ENCODE measurements around the gene MCM7.
"Not testable (repeated sequence)": the region's sequence is repeated elsewhere in the genome, so short reads cannot be mapped to it uniquely, and the experiment has no call there.

Gene MCM7

DNA sequence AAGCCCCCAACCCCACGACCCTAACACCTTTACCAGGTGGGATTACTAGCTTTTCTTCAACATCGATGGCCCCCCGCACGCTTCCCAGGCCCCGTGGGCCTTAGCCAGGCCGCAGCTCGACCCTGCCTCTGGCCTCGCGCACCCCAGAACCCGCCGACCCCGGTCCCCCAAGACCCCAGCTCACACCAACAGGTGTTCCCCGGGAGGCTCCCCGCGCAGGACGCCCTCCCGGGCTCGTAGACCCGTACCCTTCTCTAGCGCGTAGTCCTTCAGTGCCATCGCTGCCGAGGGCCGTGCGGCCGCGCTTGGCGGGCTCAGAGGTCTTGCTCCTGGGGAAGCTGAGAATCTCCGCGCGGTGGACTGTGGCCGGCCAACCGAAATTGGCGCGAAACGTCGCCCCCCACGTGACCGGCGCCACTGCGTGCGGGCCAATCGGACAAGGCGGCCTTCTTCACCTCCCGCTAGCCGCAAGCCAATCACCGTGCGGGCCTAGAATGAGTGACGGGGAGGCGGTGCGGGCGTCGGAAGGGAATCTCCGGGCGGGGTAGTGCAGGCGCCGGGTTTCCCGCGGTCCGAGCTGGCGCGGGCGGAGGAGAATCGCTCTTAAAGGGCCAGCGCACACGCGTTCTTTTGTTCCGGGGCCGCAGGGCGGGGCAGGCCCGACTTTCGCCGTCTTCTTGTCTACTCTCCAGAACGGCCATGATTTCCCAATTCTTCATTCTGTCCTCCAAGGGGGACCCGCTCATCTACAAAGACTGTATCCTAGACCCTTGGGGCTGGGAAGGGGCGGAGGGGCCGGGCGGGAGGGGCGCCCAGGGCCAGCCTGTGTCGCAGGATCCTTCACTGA lies at the start of gene MCM7, which contains the start of gene AP4M1:
TSS of gene MCM7 (minus strand) at position 382 of the 847 bp plus-strand sequence. CDS start at position 279, 103 bp downstream.
TSS of gene AP4M1 (plus strand) at position 628 of the 847 bp plus-strand sequence. CDS start at position 700, 72 bp downstream.
- DNase-seq = peak; percentile 98

DNA sequence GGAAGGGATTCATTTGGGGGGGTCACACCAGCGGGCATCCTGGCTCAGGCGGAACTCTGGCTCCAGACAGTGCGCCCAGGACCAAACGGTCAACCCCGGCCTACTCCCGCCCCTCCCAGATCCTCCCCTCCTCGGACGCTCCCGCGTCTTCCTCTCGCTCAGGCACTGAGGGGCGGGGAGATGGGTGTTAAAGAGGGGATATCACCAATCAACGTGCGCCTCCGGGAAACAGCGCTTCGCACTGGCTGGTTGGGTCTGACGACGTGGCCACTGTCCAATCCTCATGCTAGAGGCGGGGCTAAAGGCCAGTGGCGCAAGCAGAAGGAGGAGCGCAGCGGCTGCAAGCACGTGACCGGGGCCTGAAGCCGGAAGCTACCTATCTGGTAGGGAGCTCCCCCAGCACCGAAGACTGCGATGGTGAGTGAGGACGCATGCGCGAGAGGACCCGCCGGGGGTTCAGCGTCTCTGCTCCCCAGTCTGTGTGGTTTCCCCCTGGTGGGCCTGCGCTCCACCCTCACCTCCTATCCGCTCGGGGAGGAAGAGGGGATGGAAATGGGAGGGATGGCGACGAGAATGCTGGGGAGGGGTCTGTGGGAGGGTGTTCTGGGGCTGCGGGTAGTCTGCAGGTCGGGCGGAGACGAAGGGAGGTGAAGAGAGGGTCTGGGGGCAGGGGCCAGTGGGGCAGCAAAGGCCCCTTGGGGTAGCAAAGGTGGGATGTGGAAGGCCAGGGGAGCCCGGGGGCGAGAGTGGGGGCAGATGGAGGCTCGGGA lies 47.5 kb upstream of the MCM7 start, which contains the start of gene LAMTOR4:
TSS of gene LAMTOR4 (plus strand) at position 360 of the 770 bp plus-strand sequence. CDS start at position 415, 55 bp downstream.
- peak; percentile 98 to 99 for DNase-seq

- no peak for DNase-seq
Observed at GRCh38 chr7:100148225-100148558, 47.0 kb upstream of the MCM7 start.

- DNase-seq = no peak
Observed at GRCh38 chr7:100147278-100147677, 46.1 kb upstream of the MCM7 start.

GRCh38 chr7:100146350-100146749 lies 45.2 kb upstream of the MCM7 start:
- not testable (repeated sequence) for DNase-seq

GRCh38 chr7:100142461-100142860 lies 41.3 kb upstream of the MCM7 start:
- DNase-seq = no peak

- no peak for DNase-seq
Observed at GRCh38 chr7:100141555-100141949, 40.4 kb upstream of the MCM7 start.

DNA sequence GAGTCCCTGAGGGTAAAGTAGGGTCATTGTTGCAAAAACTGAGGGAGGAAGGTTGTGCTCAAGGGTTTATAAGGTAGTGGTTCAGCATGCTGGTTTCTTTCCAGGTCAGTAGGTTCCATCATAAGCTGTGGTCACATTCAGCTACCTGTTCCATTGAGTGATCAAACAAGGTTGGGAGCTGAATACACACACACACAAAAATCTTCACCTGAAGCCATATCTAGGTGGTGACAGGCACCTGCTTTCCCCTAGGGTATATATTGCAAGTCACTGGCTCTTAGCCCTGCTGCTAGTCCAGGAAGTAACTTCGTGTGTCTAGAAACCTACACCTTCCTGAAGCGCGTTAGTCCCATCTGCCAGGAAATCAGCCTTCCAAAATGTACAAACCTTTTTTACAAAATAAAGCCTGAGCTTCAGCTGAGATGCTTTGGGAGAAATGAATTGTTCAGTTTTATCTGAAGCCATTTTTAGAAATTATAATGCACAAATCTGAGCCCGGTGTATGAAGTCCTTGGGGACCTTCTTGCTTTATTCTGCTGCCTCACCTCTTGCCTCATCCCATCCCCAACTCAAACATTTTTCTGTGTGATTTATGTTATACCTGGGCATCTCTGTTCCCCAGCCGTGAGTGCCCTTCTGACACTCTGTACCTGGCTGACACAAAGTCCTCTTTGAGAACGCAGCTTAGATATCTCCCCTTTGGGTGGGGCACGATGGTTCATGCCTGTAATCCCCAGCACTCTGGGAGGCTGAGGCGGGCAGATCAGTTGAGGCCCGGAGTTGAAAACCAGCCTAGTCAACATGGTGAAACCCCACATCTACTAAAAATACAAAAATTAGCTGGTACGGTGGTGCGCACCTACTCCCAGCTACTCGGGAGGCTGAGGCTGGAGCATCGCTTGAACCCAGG lies 36.9 kb upstream of the MCM7 start:
- no peak for DNase-seq

DNA sequence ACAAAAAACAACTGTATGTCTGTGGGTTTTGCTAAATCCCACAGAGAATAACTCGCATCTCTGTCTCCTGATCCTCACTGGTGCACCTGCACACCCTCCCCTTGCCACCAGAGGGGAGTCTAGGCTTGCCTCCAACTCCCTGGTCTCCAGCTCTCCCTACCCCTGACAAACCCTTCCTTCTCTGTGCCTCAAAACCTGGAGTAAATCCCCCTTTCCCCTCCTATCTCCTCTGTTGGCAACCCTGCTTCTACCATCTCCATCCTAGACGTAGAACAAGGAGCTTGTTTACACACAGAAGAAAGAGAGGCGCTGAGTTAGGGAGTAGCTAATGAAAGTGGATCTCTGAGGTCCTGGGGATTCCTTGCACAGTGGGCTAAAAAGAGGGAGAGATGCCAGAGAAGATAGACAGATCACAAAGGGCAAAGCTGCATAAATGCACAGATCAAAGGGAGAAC lies 31.5 kb upstream of the MCM7 start:
- peak; percentile 70 to 74 for DNase-seq

DNA sequence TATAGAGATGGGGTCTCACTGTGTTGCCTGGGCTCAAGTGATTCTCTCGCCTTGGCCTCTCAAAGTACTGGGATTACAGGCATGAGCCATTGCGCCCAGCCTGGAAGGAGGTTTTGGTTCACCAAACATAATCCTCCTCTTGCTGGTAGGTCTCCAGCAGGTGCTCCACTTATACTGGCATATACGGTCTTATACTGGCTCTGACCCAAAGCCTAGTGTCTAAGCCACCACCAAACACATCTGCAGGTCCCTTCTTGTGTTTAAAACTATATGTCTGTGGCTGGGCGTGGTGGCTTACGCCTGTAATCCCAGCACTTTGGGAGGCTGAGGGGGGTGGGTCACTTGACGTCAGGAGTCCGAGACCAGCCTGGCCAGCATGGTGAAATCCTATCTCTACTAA lies 30.9 kb upstream of the MCM7 start:
- no peak for DNase-seq

- DNase-seq = peak; percentile 90 to 93
Observed at GRCh38 chr7:100130608-100131453, 29.6 kb upstream of the MCM7 start.

GRCh38 chr7:100130220-100130607 lies 29.0 kb upstream of the MCM7 start:
- DNase-seq = not testable (repeated sequence)

GRCh38 chr7:100128637-100128963 lies 27.4 kb upstream of the MCM7 start:
- DNase-seq = no peak

DNA sequence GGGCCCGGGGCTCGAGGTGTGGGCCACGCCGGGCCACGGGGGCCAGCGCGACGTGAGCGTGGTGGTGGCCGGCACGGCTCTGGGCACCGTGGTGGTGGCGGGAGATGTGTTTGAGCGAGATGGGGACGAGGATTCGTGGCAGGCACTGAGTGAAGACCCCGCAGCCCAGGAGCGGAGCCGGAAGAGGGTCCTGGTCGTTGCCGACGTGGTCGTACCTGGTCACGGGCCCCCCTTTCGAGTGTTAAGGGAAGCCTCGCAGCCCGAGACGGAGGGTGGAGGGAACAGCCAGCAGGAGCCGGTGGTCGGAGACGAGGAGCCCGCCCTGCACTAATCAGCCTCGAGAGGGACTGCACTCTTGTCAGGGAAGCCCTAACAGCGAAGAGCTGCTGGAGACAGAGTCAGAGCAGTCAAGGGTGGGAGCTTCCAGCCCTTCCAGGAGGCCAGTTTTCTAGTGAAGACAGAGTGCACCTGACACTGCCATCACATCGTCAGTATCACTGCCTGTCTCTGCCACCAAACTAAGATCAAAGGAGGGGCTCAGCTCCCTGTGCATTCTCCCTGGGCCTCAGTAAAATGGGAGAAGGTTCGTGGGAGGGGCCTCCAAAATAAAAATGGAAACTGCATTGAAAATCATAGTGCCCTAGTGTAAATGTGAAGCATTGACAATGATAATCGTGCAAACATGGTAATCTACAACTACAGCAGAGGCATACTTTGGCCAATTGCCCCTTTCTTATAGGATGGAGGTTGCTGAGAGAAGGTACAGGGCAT lies 26.9 kb upstream of the MCM7 start:
- DNase-seq = peak; percentile 34 to 36

DNA sequence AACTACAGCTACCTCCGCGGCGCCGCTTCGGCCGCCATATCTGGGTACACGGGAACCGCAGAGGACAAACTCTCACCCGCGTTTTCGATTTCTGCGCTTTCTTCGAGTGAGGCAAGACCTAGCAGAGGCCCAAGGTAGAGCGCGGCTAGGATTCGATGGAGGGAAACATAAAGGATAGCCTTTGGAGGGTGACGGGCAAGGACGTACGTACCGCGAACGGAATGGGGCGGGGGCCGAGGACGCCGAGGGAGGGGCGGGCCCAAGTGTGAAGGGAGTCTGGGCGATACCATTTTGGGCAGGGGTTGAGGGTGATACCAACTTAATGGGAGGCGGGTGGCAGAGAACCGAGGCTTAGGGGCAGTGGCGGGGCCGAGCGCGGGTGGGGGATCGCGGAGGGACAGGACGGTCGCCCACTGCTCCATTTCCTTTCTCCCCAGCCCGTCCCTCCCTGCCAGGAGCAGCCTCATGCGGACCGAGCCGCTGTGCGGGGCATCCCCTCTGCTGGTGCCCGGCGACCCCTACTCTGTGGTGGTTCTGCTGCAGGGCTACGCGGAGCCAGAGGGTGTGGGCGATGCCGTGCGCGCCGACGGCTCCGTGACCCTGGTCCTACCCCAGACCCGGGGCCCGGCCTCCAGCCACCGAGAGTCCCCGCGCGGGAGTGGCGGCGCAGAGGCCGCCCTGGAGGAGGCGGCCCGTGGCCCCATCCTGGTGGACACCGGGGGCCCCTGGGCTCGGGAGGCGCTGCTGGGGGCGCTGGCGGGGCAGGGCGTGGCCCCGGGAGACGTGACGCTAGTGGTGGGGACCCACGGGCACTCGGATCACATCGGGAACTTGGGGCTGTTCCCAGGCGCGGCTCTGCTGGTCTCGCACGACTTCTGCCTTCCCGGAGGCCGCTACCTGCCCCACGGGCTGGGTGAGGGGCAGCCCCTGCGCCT lies 26.0 kb upstream of the MCM7 start, which contains the start of gene MBLAC1:
TSS of gene MBLAC1 (plus strand) at position 37 of the 935 bp plus-strand sequence. CDS start at position 466, 429 bp downstream.
- DNase-seq = peak; percentile 92 to 94

DNA sequence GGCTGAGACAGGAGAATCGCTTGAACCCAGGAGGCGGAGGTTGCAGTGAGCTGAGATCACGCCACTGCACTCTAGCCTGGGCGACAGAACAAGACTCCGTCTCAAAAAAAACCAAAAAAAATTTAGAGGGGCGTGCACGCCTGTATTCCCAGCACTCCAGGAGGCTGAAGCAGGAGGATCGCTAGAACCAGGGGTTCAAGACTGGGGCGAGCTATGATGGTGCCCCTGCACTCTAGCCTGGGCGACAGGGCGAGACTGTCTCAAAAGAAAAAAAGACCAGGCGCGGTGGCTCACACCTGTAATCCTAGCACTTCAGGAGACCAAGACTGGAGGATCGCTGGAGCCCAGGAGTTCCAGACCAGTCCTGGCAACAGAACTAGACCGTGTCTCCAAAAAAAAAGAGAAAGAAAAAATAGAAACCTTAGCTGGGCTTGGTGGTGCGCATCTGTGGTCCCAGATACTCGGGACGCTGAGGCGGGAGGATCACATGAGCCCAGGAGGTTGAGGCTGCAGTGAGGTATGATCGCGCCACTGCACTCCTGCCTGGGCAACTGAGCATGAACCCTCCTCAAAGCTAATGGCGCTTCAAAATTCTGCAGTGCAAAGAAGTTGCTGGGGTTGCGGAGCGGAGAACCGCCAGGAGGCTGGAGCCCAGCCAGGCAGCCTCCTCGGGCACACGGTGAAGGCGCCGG lies 25.2 kb upstream of the MCM7 start:
- no peak for DNase-seq

GRCh38 chr7:100124301-100125230 lies 23.4 kb upstream of the MCM7 start:
- no peak for DNase-seq

GRCh38 chr7:100122568-100122967 lies 21.4 kb upstream of the MCM7 start:
- no peak for DNase-seq

All from activated CD4-positive, alpha-beta T cell treated with anti-CD3 and anti-CD28 coated beads, Interleukin-2, amount 50 U/mL, for 48 hours (primary cell).